HepG2 (cell line): ENCODE measurements around the gene KRT24. TPM values are rescaled to one million over a fixed set of nuclear protein-coding genes. Genes with fewer than 3 reads are reported as not detected.

Source experiments
- ATAC-seq: fragments of 200-7000 bp; cut with Tn5 transposase; 3 replicates; pipeline ENCODE4 v1.9.1; 2020; ENCODE audit warnings: mild to moderate bottlenecking, moderate library complexity
- BruUV-seq: library from RNA; stranded (reverse); fragments of 400-500 nt; replicated peaks from 2 replicates; lab custom pipeline; 2021; lab: Mats Ljungman, UMichigan
- CTCF ChIA-PET: fragments of 300-600 bp; formaldehyde crosslinking; extraction: SDS; loops from one replicate; lab custom pipeline; 2021; ENCODE audit warnings: low total read pairs, inconsistent platforms, low intra/inter-chr PET ratio; lab: Yijun Ruan, JAX
- POLR2A ChIA-PET: fragments of 350-600 bp; sonication (Branson Sonifier 250); formaldehyde crosslinking; loops from one replicate; lab custom pipeline; 2020; ENCODE audit warnings: antibody characterized with exemption, inconsistent platforms; lab: Yijun Ruan, JAX
- DNase-seq: peaks from one replicate; pipeline ENCODE4 v3.0.0-alpha.2; 2015; ENCODE audit warnings: low spot score
- FAIRE-seq: peaks from 3 replicates; lab custom pipeline; 2011; peaks lifted over from hg19 to GRCh38; lab: Jason Lieb, UNC
- H2AFZ ChIP-seq: one replicate; pipeline ENCODE4 v1.6.1; 2011; ENCODE audit warnings: low read length, inconsistent platforms
- H3K27ac ChIP-seq: fragments of 300-600 bp; 3 replicates; pipeline ENCODE4 v1.8.0; 2011; ENCODE audit warnings: mixed run types, mild to moderate bottlenecking, mixed read lengths, low read length, inconsistent platforms; ENCODE audit not compliant: insufficient read depth; ENCODE audit errors: extremely low read length
- H3K27me3 ChIP-seq, 2 experiments: fragments of 200-600 bp in 1 of 2; 2 replicates in 1 of 2; 3 replicates in 1 of 2; pipeline versions ENCODE4 v1.6.0 to v1.8.0; 2011; ENCODE audit warnings: low read length in 2 of 2, mild to moderate bottlenecking in 2 of 2, moderate library complexity in 2 of 2, inconsistent platforms in 1 of 2; ENCODE audit not compliant: insufficient read depth in 2 of 2, control insufficient read depth in 1 of 2
- H3K36me3 ChIP-seq, 2 experiments: fragments of 200-600 bp in 1 of 2; replicated peaks in 1 of 2; 2 replicates in 1 of 2; 3 replicates in 1 of 2; pipeline versions ENCODE4 v1.5.1 to v1.8.0; 2011; ENCODE audit warnings: low read length in 2 of 2, inconsistent platforms in 1 of 2; ENCODE audit not compliant: insufficient read depth in 2 of 2, control insufficient read depth in 1 of 2
- H3K4me1 ChIP-seq: 2 replicates; pipeline ENCODE4 v1.5.1; 2012; ENCODE audit warnings: low read length, inconsistent platforms; ENCODE audit not compliant: insufficient read depth
- H3K4me2 ChIP-seq: 2 replicates; pipeline ENCODE4 v1.6.0; 2011; ENCODE audit warnings: low read depth, low read length, inconsistent platforms
- H3K4me3 ChIP-seq, 3 experiments: fragments of 200-600 bp in 1 of 3; sonication (generic), shearing (Covaris generic) in 1 of 3; replicated peaks in 1 of 3; 2 replicates each; pipeline ENCODE4 v1.5.1; 2011 to 2016; ENCODE audit warnings: low read length in 3 of 3, inconsistent platforms in 2 of 3, low read depth in 2 of 3, mild to moderate bottlenecking in 2 of 3, control low read depth in 1 of 3, mixed read lengths in 1 of 3; ENCODE audit not compliant: insufficient read depth in 1 of 3
- H3K79me2 ChIP-seq: one replicate; pipeline ENCODE4 v1.6.1; 2011; ENCODE audit warnings: low read length, inconsistent platforms; ENCODE audit not compliant: insufficient read depth
- H3K9ac ChIP-seq: 2 replicates; pipeline ENCODE4 v1.6.0; 2011; ENCODE audit warnings: mild to moderate bottlenecking, low read depth, low read length, inconsistent platforms; ENCODE audit not compliant: insufficient read depth
- H3K9me3 ChIP-seq: 2 replicates; pipeline ENCODE4 v1.5.1; 2012; ENCODE audit warnings: mild to moderate bottlenecking, low read length
- H4K20me1 ChIP-seq: 2 replicates; pipeline ENCODE4 v1.6.0; 2011; ENCODE audit warnings: inconsistent platforms, mild to moderate bottlenecking, low read length, moderate library complexity; ENCODE audit not compliant: insufficient read depth
- GABPA ChIP-seq, 2 experiments: IDR thresholded peaks; 2 replicates each; pipeline ENCODE4 v1.6.1; 2011 to 2016; ENCODE audit warnings: low read depth in 2 of 2, low read length in 1 of 2, missing biosample characterization in 1 of 2, missing genetic modification characterization in 1 of 2
- KDM2A ChIP-seq: sonication (generic); formaldehyde crosslinking; IDR thresholded peaks from 2 replicates; pipeline ENCODE4 v1.4.0; 2020; ENCODE audit warnings: low read depth, missing genetic modification reagents, borderline replicate concordance
- MTA1 ChIP-seq: sonication (generic); formaldehyde crosslinking; IDR thresholded peaks from 2 replicates; pipeline ENCODE4 v1.4.0; 2020; ENCODE audit warnings: missing genetic modification reagents, mild to moderate bottlenecking, borderline replicate concordance
- MTF2 ChIP-seq: sonication (generic); formaldehyde crosslinking; IDR thresholded peaks from 2 replicates; pipeline ENCODE4 v1.5.0; 2020; ENCODE audit warnings: missing genetic modification reagents, borderline replicate concordance
- NFKB2 ChIP-seq: sonication (generic); formaldehyde crosslinking; IDR thresholded peaks from 2 replicates; pipeline ENCODE4 v1.4.0; 2020; ENCODE audit warnings: missing genetic modification reagents, borderline replicate concordance
- NFKBIZ ChIP-seq: IDR thresholded peaks from 2 replicates; pipeline ENCODE4 v1.6.1; 2018; ENCODE audit warnings: missing genetic modification reagents, missing compliant biosample characterization
- ZNF20 ChIP-seq: sonication (generic); formaldehyde crosslinking; IDR thresholded peaks from 2 replicates; pipeline ENCODE4 v1.4.0; 2020; ENCODE audit warnings: mild to moderate bottlenecking, moderate library complexity, missing genetic modification reagents
- ZNF225 ChIP-seq: sonication (generic); formaldehyde crosslinking; IDR thresholded peaks from 2 replicates; pipeline ENCODE4 v1.4.0; 2020; ENCODE audit warnings: mild to moderate bottlenecking, missing genetic modification reagents
- ZSCAN29 ChIP-seq: sonication (generic); formaldehyde crosslinking; conservative IDR thresholded peaks from 2 replicates; pipeline ENCODE4 v1.4.0; 2020; ENCODE audit warnings: mild to moderate bottlenecking, missing genetic modification reagents
- in situ Hi-C: cut with HindIII; loops from 2 replicates; pipeline ENCODE4 v1.10.0; 2017; ENCODE audit warnings: low pct_unique_long_range_greater_than_20kb; ENCODE audit not compliant: extremely low pct_ligation_motif_present
- intact Hi-C: fragments of 100-400 bp; cut with micrococcal nuclease; formaldehyde crosslinking; loops from one replicate; pipeline ENCODE4 v1.10.0; 2022; ENCODE audit not compliant: unreplicated experiment
- polyA plus RNA-seq, 8 experiments: library from polyadenylated mRNA; depleted of rRNA in 3 of 8; stranded (reverse) in 7 of 8; unstranded in 1 of 8; fragments of >200 nt; fragmentation: Illumina TruSeq in 4 of 8; extraction: Trizol in 4 of 8; gene quantifications; 2 replicates each; pipeline versions ENCODE4 v1.2.1 to v1.2.3, GENCODE V29; 2011 to 2016; ENCODE audit warnings: low read depth in 4 of 8, missing spikeins in 1 of 8, mixed read lengths in 1 of 8; ENCODE audit not compliant: insufficient read depth in 1 of 8
- total RNA-seq, 5 experiments: library from RNA; depleted of rRNA; stranded (reverse); fragments of >200 nt; fragmentation: Illumina TruSeq; extraction: Trizol; gene quantifications; 2 replicates each; pipeline ENCODE4 v1.2.3, GENCODE V29; 2016; ENCODE audit warnings: low read depth in 1 of 5
- TF ChIP-seq, protein P1 (sequence below): sonication (generic); formaldehyde crosslinking; IDR thresholded peaks from one replicate; pipeline ENCODE4 v1.5.1; 2020; ENCODE audit warnings: mild to moderate bottlenecking, missing genetic modification reagents; ENCODE audit errors: not compliant biosample characterization
- TF ChIP-seq, protein P2 (sequence below): sonication (generic); formaldehyde crosslinking; IDR thresholded peaks from 2 replicates; pipeline ENCODE4 v1.4.0; 2020; ENCODE audit warnings: mild to moderate bottlenecking, low read depth, missing genetic modification reagents

The KRT24 gene
- total and polyA plus RNA-seq, 2 of the 13 experiments (the other 11 are each of a cell fraction or from before 2014, with no cell fraction given) = not detected

DNA sequence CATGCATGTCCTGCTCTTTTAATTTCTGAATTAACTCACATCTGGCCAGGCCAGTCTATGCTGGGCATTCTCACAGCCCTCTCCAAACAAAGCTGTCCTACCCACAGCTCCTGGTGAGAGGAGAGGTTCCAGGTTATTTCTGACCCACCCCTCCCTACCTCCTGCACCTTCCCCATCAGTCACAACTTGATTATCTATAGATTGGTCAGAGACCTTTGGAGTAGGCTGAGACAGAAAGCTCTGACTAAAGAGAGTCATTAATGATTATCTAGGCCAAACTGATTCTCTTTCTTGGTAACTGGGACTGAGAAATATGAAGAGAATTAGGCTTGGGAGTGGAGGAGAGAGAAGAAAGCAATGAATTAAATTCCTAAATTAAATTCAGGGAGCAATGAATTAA, 37.2 kb downstream of the KRT24 start:
- H3K36me3 ChIP-seq = no peaks in the 10 kb centered on the region
- no peak for TF ChIP-seq ZNF20 (CRISPR knock-in tag)
- TF ChIP-seq NFKBIZ (CRISPR knock-in tag) = no peak
- TF ChIP-seq, protein P1, sequence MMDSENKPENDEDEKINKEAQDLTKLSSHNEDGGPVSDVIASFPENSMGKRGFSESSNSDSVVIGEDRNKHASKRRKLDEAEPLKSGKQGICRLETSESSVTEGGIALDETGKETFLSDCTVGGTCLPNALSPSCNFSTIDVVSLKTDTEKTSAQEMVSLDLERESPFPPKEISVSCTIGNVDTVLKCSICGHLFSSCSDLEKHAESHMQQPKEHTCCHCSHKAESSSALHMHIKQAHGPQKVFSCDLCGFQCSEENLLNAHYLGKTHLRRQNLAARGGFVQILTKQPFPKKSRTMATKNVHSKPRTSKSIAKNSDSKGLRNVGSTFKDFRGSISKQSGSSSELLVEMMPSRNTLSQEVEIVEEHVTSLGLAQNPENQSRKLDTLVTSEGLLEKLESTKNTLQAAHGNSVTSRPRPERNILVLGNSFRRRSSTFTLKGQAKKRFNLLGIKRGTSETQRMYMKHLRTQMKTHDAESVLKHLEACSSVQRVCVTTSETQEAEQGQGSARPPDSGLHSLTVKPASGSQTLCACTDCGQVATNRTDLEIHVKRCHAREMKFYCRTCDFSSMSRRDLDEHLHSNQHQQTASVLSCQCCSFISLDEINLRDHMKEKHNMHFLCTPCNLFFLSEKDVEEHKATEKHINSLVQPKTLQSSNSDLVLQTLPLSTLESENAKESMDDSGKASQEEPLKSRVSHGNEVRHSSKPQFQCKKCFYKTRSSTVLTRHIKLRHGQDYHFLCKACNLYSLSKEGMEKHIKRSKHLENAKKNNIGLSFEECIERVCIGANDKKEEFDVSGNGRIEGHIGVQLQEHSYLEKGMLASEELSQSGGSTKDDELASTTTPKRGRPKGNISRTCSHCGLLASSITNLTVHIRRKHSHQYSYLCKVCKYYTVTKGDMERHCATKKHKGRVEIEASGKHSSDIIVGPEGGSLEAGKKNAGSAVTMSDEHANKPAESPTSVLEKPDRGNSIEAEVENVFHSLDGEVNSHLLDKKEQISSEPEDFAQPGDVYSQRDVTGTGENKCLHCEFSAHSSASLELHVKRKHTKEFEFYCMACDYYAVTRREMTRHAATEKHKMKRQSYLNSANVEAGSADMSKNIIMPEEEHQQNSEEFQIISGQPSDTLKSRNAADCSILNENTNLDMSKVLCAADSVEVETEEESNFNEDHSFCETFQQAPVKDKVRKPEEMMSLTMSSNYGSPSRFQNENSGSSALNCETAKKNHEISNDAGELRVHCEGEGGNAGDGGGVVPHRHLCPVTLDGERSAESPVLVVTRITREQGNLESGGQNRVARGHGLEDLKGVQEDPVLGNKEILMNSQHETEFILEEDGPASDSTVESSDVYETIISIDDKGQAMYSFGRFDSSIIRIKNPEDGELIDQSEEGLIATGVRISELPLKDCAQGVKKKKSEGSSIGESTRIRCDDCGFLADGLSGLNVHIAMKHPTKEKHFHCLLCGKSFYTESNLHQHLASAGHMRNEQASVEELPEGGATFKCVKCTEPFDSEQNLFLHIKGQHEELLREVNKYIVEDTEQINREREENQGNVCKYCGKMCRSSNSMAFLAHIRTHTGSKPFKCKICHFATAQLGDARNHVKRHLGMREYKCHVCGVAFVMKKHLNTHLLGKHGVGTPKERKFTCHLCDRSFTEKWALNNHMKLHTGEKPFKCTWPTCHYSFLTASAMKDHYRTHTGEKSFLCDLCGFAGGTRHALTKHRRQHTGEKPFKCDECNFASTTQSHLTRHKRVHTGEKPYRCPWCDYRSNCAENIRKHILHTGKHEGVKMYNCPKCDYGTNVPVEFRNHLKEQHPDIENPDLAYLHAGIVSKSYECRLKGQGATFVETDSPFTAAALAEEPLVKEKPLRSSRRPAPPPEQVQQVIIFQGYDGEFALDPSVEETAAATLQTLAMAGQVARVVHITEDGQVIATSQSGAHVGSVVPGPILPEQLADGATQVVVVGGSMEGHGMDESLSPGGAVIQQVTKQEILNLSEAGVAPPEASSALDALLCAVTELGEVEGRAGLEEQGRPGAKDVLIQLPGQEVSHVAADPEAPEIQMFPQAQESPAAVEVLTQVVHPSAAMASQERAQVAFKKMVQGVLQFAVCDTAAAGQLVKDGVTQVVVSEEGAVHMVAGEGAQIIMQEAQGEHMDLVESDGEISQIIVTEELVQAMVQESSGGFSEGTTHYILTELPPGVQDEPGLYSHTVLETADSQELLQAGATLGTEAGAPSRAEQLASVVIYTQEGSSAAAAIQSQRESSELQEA = no peak
- TF ChIP-seq ZSCAN29 (CRISPR knock-in tag) = no peak
- TF ChIP-seq KDM2A (CRISPR knock-in tag) = no peak
- TF ChIP-seq NFKB2 (CRISPR knock-in tag) = no peak
- no peak for TF ChIP-seq MTA1
- TF ChIP-seq ZNF225 = no peak
- TF ChIP-seq, protein P2, sequence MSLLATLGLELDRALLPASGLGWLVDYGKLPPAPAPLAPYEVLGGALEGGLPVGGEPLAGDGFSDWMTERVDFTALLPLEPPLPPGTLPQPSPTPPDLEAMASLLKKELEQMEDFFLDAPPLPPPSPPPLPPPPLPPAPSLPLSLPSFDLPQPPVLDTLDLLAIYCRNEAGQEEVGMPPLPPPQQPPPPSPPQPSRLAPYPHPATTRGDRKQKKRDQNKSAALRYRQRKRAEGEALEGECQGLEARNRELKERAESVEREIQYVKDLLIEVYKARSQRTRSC (CRISPR knock-in tag) = no peak
- TF ChIP-seq GABPA (IDR thresholded peaks at IDR 0.05; ENCODE audit: low read depth, low read length) = no peak
- TF ChIP-seq GABPA (CRISPR knock-in tag; IDR thresholded peaks at IDR 0.05; ENCODE audit: low read depth) = no peak
- no peak for TF ChIP-seq MTF2 (CRISPR knock-in tag)
- peak; percentile 88 for ATAC-seq
- no peaks in the 10 kb centered on the region for H4K20me1 ChIP-seq
- DNase-seq = no peak
- no peaks in the 10 kb centered on the region for H3K79me2 ChIP-seq
- in situ Hi-C loops = no loop called here
- intact Hi-C loops = no loop called here
- H3K27me3 ChIP-seq = peaks cover 4 to 21% of the 10 kb centered on the region in 2 experiments; a peak in 4 of 5 replicates
- no peak overlapping the region for H3K9ac ChIP-seq
- H3K4me2 ChIP-seq = no peak overlapping the region
- peak; percentile 12 for FAIRE-seq
- ChIA-PET POLR2A (no interaction called here), CTCF (no interaction called here)
- BruUV-seq = no TSS peak
- no peak overlapping the region for H3K4me3 ChIP-seq
- H3K4me1 ChIP-seq = peaks cover 16% of the 10 kb centered on the region
- no peak overlapping the region for H2AFZ ChIP-seq
- H3K9me3 ChIP-seq = no peaks in the 10 kb centered on the region
- H3K27ac ChIP-seq = no peak overlapping the region
